ENCODE data around the gene COL4A2. TPM values are rescaled to one million over a fixed set of nuclear protein-coding genes. Genes with fewer than 3 reads are reported as not detected.

The COL4A2 gene
- total and polyA plus RNA-seq, 2 donors (not counting 1 experiment from before 2014, with no cell fraction given) = 0.17 TPM; not detected in 1

- peak; percentile 68 for ATAC-seq (ENCODE audit: low read depth)
- peak overlapping the region in 1 of 2 donors; percentile 47 for H3K27ac ChIP-seq (ENCODE audit: low read length in 2 of 2)
- TF ChIP-seq CTCF (IDR thresholded peaks at IDR 0.05) (no peak), EZH2 (IDR thresholded peaks at IDR 0.05; ENCODE audit: borderline replicate concordance, insufficient read depth, low read depth, low read length, poor library complexity, severe bottlenecking) (no peak)
- DNase-seq = no peak
- no peaks in the 10 kb centered on the region for H3K9me3 ChIP-seq (ENCODE audit: control extremely low read depth in 1 of 3, control insufficient read depth in 2 of 3, insufficient read depth in 1 of 3, low read length in 2 of 3)
- H3K4me2 ChIP-seq (replicated peaks; ENCODE audit: low read depth, low read length, poor library complexity, severe bottlenecking) = peak overlapping the region; percentile 56
- H3K4me1 ChIP-seq (ENCODE audit: control insufficient read depth in 2 of 2, insufficient read depth in 2 of 2, low read length in 2 of 2) = peaks cover 18 to 22% of the 10 kb centered on the region in 2 donors
- H2AFZ ChIP-seq (ENCODE audit: insufficient read depth, low read depth, low read length, poor library complexity, severe bottlenecking) = no peak overlapping the region
- 76% methylated on average over 19 of the region's 22 CpGs for WGBS (ENCODE audit: insufficient coverage)
- no peak overlapping the region for H3K4me3 ChIP-seq (ENCODE audit: control extremely low read depth in 1 of 5, extremely low read depth in 1 of 5, insufficient read depth in 1 of 5, low read depth in 2 of 5, low read length in 4 of 5)
- Mint-ChIP-seq H3K4me1 (peaks cover 39% of the 10 kb centered on the region), H3K27me3 (no peaks in the 10 kb centered on the region), H3K27ac (peak overlapping the region; percentile 80), H3K9me3 (ENCODE audit: insufficient read depth) (no peaks in the 10 kb centered on the region), H3K4me3 (peak overlapping the region; percentile 62)
- H3K27me3 ChIP-seq (replicated peaks in 1 of 4; ENCODE audit: control extremely low read depth in 1 of 4, control insufficient read depth in 3 of 4, insufficient read depth in 4 of 4, low read length in 3 of 4) = no peaks in the 10 kb centered on the region
- no peaks in the 10 kb centered on the region for H3K79me2 ChIP-seq (ENCODE audit: control insufficient read depth, insufficient read depth, low read length)
- H4K20me1 ChIP-seq (ENCODE audit: control insufficient read depth, insufficient read depth, low read length, poor library complexity, severe bottlenecking) = no peaks in the 10 kb centered on the region
- no peaks in the 10 kb centered on the region for H3K36me3 ChIP-seq (replicated peaks in 1 of 2; ENCODE audit: control extremely low read depth in 1 of 2, control insufficient read depth in 1 of 2, extremely low read depth in 1 of 2, insufficient read depth in 2 of 2, low read length in 1 of 2)
- intact Hi-C loops (cut with micrococcal nuclease) = no loop called here
- ChIA-PET POLR2A (interaction anchor here (0.6 kb wide), 2 partner anchors 210 to 241 kb away, joined by 3 read pairs; partner anchors contain the start of gene CARS2), CTCF (interaction anchor here (1.3 to 3.3 kb wide), 2 partner anchors 9 to 180 kb away, joined by 4 to 26 read pairs; no protein-coding TSS in a partner anchor)
- no peak overlapping the region for H3K9ac ChIP-seq (ENCODE audit: low read length)
These were observed 157.7 kb downstream of the COL4A2 start for GRCh38 chr13:110464556-110465333.

- 90% methylated on average over 8 of the region's 9 CpGs for WGBS (ENCODE audit: insufficient coverage)
- DNase-seq (no peak), ATAC-seq (ENCODE audit: low read depth) (no peak)
- no peak overlapping the region for H3K4me2 ChIP-seq (replicated peaks; ENCODE audit: low read depth, low read length, poor library complexity, severe bottlenecking)
- no peaks in the 10 kb centered on the region for H3K27me3 ChIP-seq (replicated peaks in 1 of 4; ENCODE audit: control extremely low read depth in 1 of 4, control insufficient read depth in 3 of 4, insufficient read depth in 4 of 4, low read length in 3 of 4)
- ChIA-PET CTCF (interaction anchor here (0.6 to 3.3 kb wide), 2 partner anchors 10 to 220 kb away, joined by 3 to 26 read pairs; no protein-coding TSS in a partner anchor), POLR2A (no interaction called here)
- H3K4me3 Mint-ChIP-seq = no peak overlapping the region
- H3K27ac Mint-ChIP-seq = no peak overlapping the region
- H2AFZ ChIP-seq (ENCODE audit: insufficient read depth, low read depth, low read length, poor library complexity, severe bottlenecking) = no peak overlapping the region
- no peaks in the 10 kb centered on the region for H3K27me3 Mint-ChIP-seq
- H3K27ac ChIP-seq (ENCODE audit: low read length in 2 of 2) = no peak overlapping the region
- H3K4me3 ChIP-seq (ENCODE audit: control extremely low read depth in 1 of 5, extremely low read depth in 1 of 5, insufficient read depth in 1 of 5, low read depth in 2 of 5, low read length in 4 of 5) = no peak overlapping the region
- peaks cover 26 to 30% of the 10 kb centered on the region in 2 donors for H3K4me1 ChIP-seq (ENCODE audit: control insufficient read depth in 2 of 2, insufficient read depth in 2 of 2, low read length in 2 of 2)
- no peaks in the 10 kb centered on the region for H3K9me3 ChIP-seq (ENCODE audit: control extremely low read depth in 1 of 3, control insufficient read depth in 2 of 3, insufficient read depth in 1 of 3, low read length in 2 of 3)
- intact Hi-C loops (cut with micrococcal nuclease) = no loop called here
- no peak overlapping the region for H3K9ac ChIP-seq (ENCODE audit: low read length)
- TF ChIP-seq EZH2 (IDR thresholded peaks at IDR 0.05; ENCODE audit: borderline replicate concordance, insufficient read depth, low read depth, low read length, poor library complexity, severe bottlenecking) = no peak
- no peak for TF ChIP-seq CTCF (IDR thresholded peaks at IDR 0.05)
- no peaks in the 10 kb centered on the region for H3K9me3 Mint-ChIP-seq (ENCODE audit: insufficient read depth)
- no peaks in the 10 kb centered on the region for H3K79me2 ChIP-seq (ENCODE audit: control insufficient read depth, insufficient read depth, low read length)
- H3K36me3 ChIP-seq (replicated peaks in 1 of 2; ENCODE audit: control extremely low read depth in 1 of 2, control insufficient read depth in 1 of 2, extremely low read depth in 1 of 2, insufficient read depth in 2 of 2, low read length in 1 of 2) = no peaks in the 10 kb centered on the region
- no peaks in the 10 kb centered on the region for H4K20me1 ChIP-seq (ENCODE audit: control insufficient read depth, insufficient read depth, low read length, poor library complexity, severe bottlenecking)
- H3K4me1 Mint-ChIP-seq = peaks cover 47% of the 10 kb centered on the region
These were observed 158.6 kb downstream of the COL4A2 start for GRCh38 chr13:110465696-110466095.

Data from B cell (primary cell).